GM23338 (cell line): Measurements from ENCODE around the gene HS6ST3. TPM values are rescaled to one million over a fixed set of nuclear protein-coding genes. Genes with fewer than 3 reads are reported as not detected.

Source experiments
- ATAC-seq: fragments of 200-7000 bp; cut with Tn5 transposase; 3 replicates; pipeline ENCODE4 v1.9.1; 2020
- DNase-seq: peaks from one replicate; pipeline ENCODE4 v3.0.0-alpha.2; 2015; ENCODE audit warnings: low spot score
- H2AFZ ChIP-seq: fragments of 200-600 bp; sonication (generic); 2 replicates; pipeline ENCODE4 v1.8.0; 2016; ENCODE audit warnings: antibody characterized with exemption, mild to moderate bottlenecking, moderate library complexity
- H3F3A ChIP-seq: fragments of 200-600 bp; sonication (generic); replicated peaks from 2 replicates; pipeline ENCODE4 v1.8.0; 2017; ENCODE audit warnings: antibody characterized with exemption, mixed run types, low read depth
- H3K27ac ChIP-seq: fragments of 200-600 bp; sonication (generic); 2 replicates; pipeline ENCODE4 v1.6.1; 2016; ENCODE audit warnings: low read depth
- H3K27me3 ChIP-seq: fragments of 200-600 bp; sonication (generic); 2 replicates; pipeline ENCODE4 v1.8.0; 2016; ENCODE audit warnings: mild to moderate bottlenecking, mixed run types, moderate library complexity; ENCODE audit not compliant: insufficient read depth
- H3K36me3 ChIP-seq: fragments of 200-600 bp; sonication (generic); 2 replicates; pipeline ENCODE4 v1.8.0; 2016; ENCODE audit warnings: mild to moderate bottlenecking; ENCODE audit not compliant: insufficient read depth
- H3K4me1 ChIP-seq: fragments of 200-600 bp; sonication (generic); 2 replicates; pipeline ENCODE4 v1.8.0; 2016; ENCODE audit warnings: mild to moderate bottlenecking, moderate library complexity; ENCODE audit not compliant: insufficient read depth
- H3K4me2 ChIP-seq: fragments of 200-600 bp; sonication (generic); 2 replicates; pipeline ENCODE4 v1.7.1; 2017; ENCODE audit warnings: mixed run types
- H3K4me3 ChIP-seq: fragments of 200-600 bp; sonication (generic); 2 replicates; pipeline ENCODE4 v1.6.1; 2016; ENCODE audit warnings: mixed run types
- H3K79me2 ChIP-seq: fragments of 200-600 bp; sonication (generic); replicated peaks from 2 replicates; pipeline ENCODE4 v1.8.0; 2017; ENCODE audit warnings: mild to moderate bottlenecking; ENCODE audit not compliant: insufficient read depth
- H3K9me2 ChIP-seq: fragments of 200-600 bp; sonication (generic); 2 replicates; pipeline ENCODE4 v1.8.0; 2017; ENCODE audit not compliant: insufficient read depth
- H4K20me1 ChIP-seq: fragments of 200-600 bp; sonication (generic); replicated peaks from 2 replicates; pipeline ENCODE4 v1.8.0; 2017; ENCODE audit warnings: mild to moderate bottlenecking; ENCODE audit not compliant: insufficient read depth
- H3K27ac Mint-ChIP-seq: 2 replicates; pipeline ENCODE4 v1.8.0; 2020; ENCODE audit warnings: inconsistent platforms, mild to moderate bottlenecking, moderate library complexity, mixed read lengths
- H3K27me3 Mint-ChIP-seq: 3 replicates; pipeline ENCODE4 v1.8.0; 2022; ENCODE audit warnings: low read depth, mild to moderate bottlenecking, moderate library complexity, mixed read lengths, inconsistent platforms; ENCODE audit not compliant: insufficient read depth, poor library complexity
- H3K36me3 Mint-ChIP-seq: 3 replicates; pipeline ENCODE4 v1.8.0; 2021; ENCODE audit warnings: low read depth, mild to moderate bottlenecking, inconsistent platforms, moderate library complexity, mixed read lengths
- H3K4me1 Mint-ChIP-seq: 3 replicates; pipeline ENCODE4 v1.8.0; 2020; ENCODE audit warnings: mild to moderate bottlenecking, inconsistent platforms, mixed read lengths
- H3K4me3 Mint-ChIP-seq: 3 replicates; pipeline ENCODE4 v1.8.0; 2021; ENCODE audit warnings: moderate library complexity, mild to moderate bottlenecking, inconsistent platforms, mixed read lengths
- H3K9me3 Mint-ChIP-seq: 3 replicates; pipeline ENCODE4 v1.8.0; 2020; ENCODE audit warnings: moderate library complexity, mild to moderate bottlenecking, inconsistent platforms, mixed read lengths
- CREB1 ChIP-seq: fragments of 250-450 bp; sonication (Bioruptor Pico); IDR thresholded peaks from 2 replicates; pipeline ENCODE4 v1.5.0; 2020; ENCODE audit warnings: low read depth, mild to moderate bottlenecking, moderate library complexity
- EZH2 ChIP-seq: fragments of 200-600 bp; sonication (generic); IDR thresholded peaks from one replicate; pipeline ENCODE4 v1.8.0; 2017; ENCODE audit warnings: antibody characterized with exemption, mild to moderate bottlenecking, low read depth; ENCODE audit not compliant: unreplicated experiment
- EZH2phosphoT487 ChIP-seq: fragments of 200-600 bp; sonication (generic); IDR thresholded peaks from one replicate; pipeline ENCODE4 v1.8.1; 2018; ENCODE audit warnings: antibody characterized with exemption; ENCODE audit not compliant: unreplicated experiment
- JUNB ChIP-seq: IDR thresholded peaks from one replicate; pipeline ENCODE4 v1.6.1; 2016; ENCODE audit warnings: antibody characterized with exemption; ENCODE audit not compliant: unreplicated experiment
- NANOG ChIP-seq: IDR thresholded peaks from 2 replicates; pipeline ENCODE4 v1.6.1; 2016; ENCODE audit warnings: antibody characterized with exemption, borderline replicate concordance
- STAT1 ChIP-seq: IDR thresholded peaks from one replicate; pipeline ENCODE4 v1.6.1; 2016; ENCODE audit warnings: antibody characterized with exemption; ENCODE audit not compliant: unreplicated experiment
- ZNF331 ChIP-seq: fragments of 250-450 bp; sonication (Bioruptor Pico); IDR thresholded peaks from 2 replicates; pipeline ENCODE4 v1.5.0; 2020; ENCODE audit warnings: low read depth, mild to moderate bottlenecking, moderate library complexity
- polyA plus RNA-seq: library from polyadenylated mRNA; unstranded; fragments of >200 nt; fragmentation: Nextera tagmentation; extraction: Ambion mirVana; gene quantifications from 2 replicates; pipeline ENCODE4 v1.2.1, GENCODE V29; 2016
- total RNA-seq: library from RNA; depleted of rRNA; stranded (reverse); fragments of >200 nt; shearing (Covaris generic); gene quantifications from 2 replicates; pipeline ENCODE4 v1.2.3, GENCODE V29; 2014
- TF ChIP-seq, protein P1 (sequence below), 2 experiments: fragments of 200-600 bp in 1 of 2; sonication (generic) in 1 of 2; conservative IDR thresholded peaks; 2 replicates each; pipeline versions ENCODE4 v1.5.1 to v1.6.1; 2016 to 2017; ENCODE audit warnings: antibody characterized with exemption in 2 of 2, low read depth in 2 of 2, mild to moderate bottlenecking in 2 of 2, moderate library complexity in 1 of 2
- TF ChIP-seq, protein P2 (sequence below): IDR thresholded peaks from 2 replicates; pipeline ENCODE4 v1.6.1; 2016; ENCODE audit warnings: antibody characterized with exemption
- TF ChIP-seq, protein P3 (sequence below): IDR thresholded peaks from one replicate; pipeline ENCODE4 v1.6.1; 2018; ENCODE audit warnings: antibody characterized with exemption; ENCODE audit not compliant: unreplicated experiment

Gene HS6ST3
- total and polyA plus RNA-seq, 2 experiments from 2014 or later = 0.52 to 0.80 TPM

DNA sequence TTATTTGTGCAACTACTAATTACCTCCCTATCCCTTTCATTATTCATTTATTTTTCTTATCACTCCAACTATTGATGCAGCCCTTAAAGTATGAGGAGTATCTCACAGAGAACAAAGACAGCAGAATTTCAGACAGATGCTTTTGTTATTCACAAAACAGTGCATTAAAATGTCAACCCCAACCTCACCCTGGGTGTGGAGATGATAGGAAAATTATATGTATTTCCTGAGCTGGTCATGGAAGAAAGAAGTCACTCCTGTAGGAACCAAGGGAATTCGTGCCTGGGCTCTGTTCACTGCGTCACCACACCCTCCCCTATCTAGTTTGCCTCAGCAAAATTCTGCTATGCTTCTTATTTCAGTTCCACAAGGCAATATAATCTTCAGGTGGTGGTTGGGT is 588.9 kb downstream of the HS6ST3 start:
- H3K36me3 Mint-ChIP-seq = no peaks in the 10 kb centered on the region
- Histone ChIP-seq H3K36me3 (no peaks in the 10 kb centered on the region), H4K20me1 (no peaks in the 10 kb centered on the region; the same call in 1 of the 2 replicates), H3K27ac (no peak overlapping the region), H3K27me3 (no peaks in the 10 kb centered on the region), H3K9me2 (no peaks in the 10 kb centered on the region), H3K4me3 (no peak overlapping the region), H3F3A (no peaks in the 10 kb centered on the region), H2AFZ (no peak overlapping the region), H3K4me2 (no peak overlapping the region), H3K4me1 (no peaks in the 10 kb centered on the region), H3K79me2 (no peaks in the 10 kb centered on the region)
- no peak overlapping the region for H3K4me3 Mint-ChIP-seq
- TF ChIP-seq STAT1 (no peak), EZH2phosphoT487 (no peak), NANOG (no peak)
- H3K27me3 Mint-ChIP-seq = peaks cover 2% of the 10 kb centered on the region
- DNase-seq = no peak
- peaks cover 4% of the 10 kb centered on the region; the same call in 1 of the 3 replicates for H3K9me3 Mint-ChIP-seq
- no peak for ATAC-seq
- no peak overlapping the region for H3K27ac Mint-ChIP-seq
- H3K4me1 Mint-ChIP-seq = peaks cover 6% of the 10 kb centered on the region; the same call in 1 of the 3 replicates

DNA sequence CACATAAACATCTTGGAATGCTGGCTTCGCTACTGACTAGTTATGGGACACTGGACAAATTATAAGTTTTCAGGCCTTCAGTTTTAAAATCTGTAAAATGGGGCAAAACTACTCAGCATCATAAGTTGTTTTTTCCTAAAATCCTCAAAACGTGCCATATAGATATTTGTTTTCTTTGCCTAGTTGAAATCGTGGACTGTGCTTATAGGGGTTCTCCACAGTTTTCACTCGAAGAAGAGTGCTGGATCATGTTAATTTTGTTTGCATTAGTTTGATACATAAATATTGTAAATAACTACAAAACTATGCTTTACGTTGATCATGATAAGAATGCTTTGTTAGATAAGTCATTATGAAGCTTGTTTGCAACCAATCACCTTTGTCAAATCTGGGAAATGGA is 591.0 kb downstream of the HS6ST3 start:
- Mint-ChIP-seq H3K36me3 (no peaks in the 10 kb centered on the region), H3K4me1 (peaks cover 12% of the 10 kb centered on the region; the same call in 1 of the 3 replicates), H3K9me3 (peaks cover 4% of the 10 kb centered on the region; the same call in 1 of the 3 replicates), H3K27me3 (peaks cover 2% of the 10 kb centered on the region), H3K4me3 (no peak overlapping the region), H3K27ac (no peak overlapping the region)
- no peaks in the 10 kb centered on the region for H3K27me3 ChIP-seq
- no peak overlapping the region for H3K4me3 ChIP-seq
- H3K79me2 ChIP-seq = no peaks in the 10 kb centered on the region
- no peak overlapping the region for H2AFZ ChIP-seq
- no peak overlapping the region for H3K4me2 ChIP-seq
- H3F3A ChIP-seq = no peaks in the 10 kb centered on the region
- no peak for TF ChIP-seq EZH2
- TF ChIP-seq, protein P1, sequence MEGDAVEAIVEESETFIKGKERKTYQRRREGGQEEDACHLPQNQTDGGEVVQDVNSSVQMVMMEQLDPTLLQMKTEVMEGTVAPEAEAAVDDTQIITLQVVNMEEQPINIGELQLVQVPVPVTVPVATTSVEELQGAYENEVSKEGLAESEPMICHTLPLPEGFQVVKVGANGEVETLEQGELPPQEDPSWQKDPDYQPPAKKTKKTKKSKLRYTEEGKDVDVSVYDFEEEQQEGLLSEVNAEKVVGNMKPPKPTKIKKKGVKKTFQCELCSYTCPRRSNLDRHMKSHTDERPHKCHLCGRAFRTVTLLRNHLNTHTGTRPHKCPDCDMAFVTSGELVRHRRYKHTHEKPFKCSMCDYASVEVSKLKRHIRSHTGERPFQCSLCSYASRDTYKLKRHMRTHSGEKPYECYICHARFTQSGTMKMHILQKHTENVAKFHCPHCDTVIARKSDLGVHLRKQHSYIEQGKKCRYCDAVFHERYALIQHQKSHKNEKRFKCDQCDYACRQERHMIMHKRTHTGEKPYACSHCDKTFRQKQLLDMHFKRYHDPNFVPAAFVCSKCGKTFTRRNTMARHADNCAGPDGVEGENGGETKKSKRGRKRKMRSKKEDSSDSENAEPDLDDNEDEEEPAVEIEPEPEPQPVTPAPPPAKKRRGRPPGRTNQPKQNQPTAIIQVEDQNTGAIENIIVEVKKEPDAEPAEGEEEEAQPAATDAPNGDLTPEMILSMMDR (conservative IDR thresholded peaks at IDR 0.05; ENCODE audit: low read depth in 2 of 2) = no peak
- H4K20me1 ChIP-seq = no peaks in the 10 kb centered on the region
- no peaks in the 10 kb centered on the region for H3K9me2 ChIP-seq
- no peaks in the 10 kb centered on the region for H3K36me3 ChIP-seq
- ATAC-seq = no peak
- no peak overlapping the region for H3K27ac ChIP-seq
- DNase-seq = no peak
- H3K4me1 ChIP-seq = no peaks in the 10 kb centered on the region

DNA sequence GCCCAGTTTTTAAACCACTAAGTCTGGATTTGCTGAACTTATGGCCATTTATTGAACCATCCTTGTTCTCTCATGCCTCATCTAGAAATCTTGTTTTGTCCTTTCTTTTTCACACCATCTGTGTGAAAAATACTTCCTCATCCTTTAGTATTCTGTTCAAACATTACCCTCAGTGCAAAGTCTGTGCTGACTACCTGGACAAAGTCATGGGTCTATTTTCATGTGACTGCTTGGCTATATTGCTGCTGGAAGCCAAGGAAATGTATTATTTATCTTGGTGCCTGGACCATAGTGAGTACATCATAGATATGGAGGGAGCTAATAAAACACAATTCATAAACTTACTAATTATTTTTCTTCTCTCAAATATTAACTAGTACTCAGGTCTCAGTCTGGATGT is 591.9 kb downstream of the HS6ST3 start:
- H3K4me2 ChIP-seq = no peak overlapping the region
- H3K27ac ChIP-seq = no peak overlapping the region
- no peaks in the 10 kb centered on the region for H3K4me1 ChIP-seq
- H3K4me3 ChIP-seq = no peak overlapping the region
- no peak overlapping the region for H3K27ac Mint-ChIP-seq
- H3K9me2 ChIP-seq = no peaks in the 10 kb centered on the region
- no peaks in the 10 kb centered on the region for H4K20me1 ChIP-seq
- H3K27me3 ChIP-seq = no peaks in the 10 kb centered on the region
- no peaks in the 10 kb centered on the region for H3K36me3 Mint-ChIP-seq
- DNase-seq (no peak), ATAC-seq (no peak)
- H3K36me3 ChIP-seq = no peaks in the 10 kb centered on the region
- peaks cover 12% of the 10 kb centered on the region; the same call in 1 of the 3 replicates for H3K4me1 Mint-ChIP-seq
- no peaks in the 10 kb centered on the region for H3F3A ChIP-seq
- peaks cover 4% of the 10 kb centered on the region; the same call in 1 of the 3 replicates for H3K9me3 Mint-ChIP-seq
- H3K4me3 Mint-ChIP-seq = no peak overlapping the region
- H2AFZ ChIP-seq = no peak overlapping the region
- peaks cover 2% of the 10 kb centered on the region for H3K27me3 Mint-ChIP-seq
- no peaks in the 10 kb centered on the region for H3K79me2 ChIP-seq
- no peak for TF ChIP-seq CREB1 (CRISPR knock-in tag)
- TF ChIP-seq STAT1 = no peak
- TF ChIP-seq ZNF331 (CRISPR knock-in tag) = no peak
- TF ChIP-seq EZH2 = no peak
- TF ChIP-seq, protein P2, sequence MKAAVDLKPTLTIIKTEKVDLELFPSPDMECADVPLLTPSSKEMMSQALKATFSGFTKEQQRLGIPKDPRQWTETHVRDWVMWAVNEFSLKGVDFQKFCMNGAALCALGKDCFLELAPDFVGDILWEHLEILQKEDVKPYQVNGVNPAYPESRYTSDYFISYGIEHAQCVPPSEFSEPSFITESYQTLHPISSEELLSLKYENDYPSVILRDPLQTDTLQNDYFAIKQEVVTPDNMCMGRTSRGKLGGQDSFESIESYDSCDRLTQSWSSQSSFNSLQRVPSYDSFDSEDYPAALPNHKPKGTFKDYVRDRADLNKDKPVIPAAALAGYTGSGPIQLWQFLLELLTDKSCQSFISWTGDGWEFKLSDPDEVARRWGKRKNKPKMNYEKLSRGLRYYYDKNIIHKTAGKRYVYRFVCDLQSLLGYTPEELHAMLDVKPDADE = no peak
- TF ChIP-seq JUNB = no peak
- TF ChIP-seq, protein P3, sequence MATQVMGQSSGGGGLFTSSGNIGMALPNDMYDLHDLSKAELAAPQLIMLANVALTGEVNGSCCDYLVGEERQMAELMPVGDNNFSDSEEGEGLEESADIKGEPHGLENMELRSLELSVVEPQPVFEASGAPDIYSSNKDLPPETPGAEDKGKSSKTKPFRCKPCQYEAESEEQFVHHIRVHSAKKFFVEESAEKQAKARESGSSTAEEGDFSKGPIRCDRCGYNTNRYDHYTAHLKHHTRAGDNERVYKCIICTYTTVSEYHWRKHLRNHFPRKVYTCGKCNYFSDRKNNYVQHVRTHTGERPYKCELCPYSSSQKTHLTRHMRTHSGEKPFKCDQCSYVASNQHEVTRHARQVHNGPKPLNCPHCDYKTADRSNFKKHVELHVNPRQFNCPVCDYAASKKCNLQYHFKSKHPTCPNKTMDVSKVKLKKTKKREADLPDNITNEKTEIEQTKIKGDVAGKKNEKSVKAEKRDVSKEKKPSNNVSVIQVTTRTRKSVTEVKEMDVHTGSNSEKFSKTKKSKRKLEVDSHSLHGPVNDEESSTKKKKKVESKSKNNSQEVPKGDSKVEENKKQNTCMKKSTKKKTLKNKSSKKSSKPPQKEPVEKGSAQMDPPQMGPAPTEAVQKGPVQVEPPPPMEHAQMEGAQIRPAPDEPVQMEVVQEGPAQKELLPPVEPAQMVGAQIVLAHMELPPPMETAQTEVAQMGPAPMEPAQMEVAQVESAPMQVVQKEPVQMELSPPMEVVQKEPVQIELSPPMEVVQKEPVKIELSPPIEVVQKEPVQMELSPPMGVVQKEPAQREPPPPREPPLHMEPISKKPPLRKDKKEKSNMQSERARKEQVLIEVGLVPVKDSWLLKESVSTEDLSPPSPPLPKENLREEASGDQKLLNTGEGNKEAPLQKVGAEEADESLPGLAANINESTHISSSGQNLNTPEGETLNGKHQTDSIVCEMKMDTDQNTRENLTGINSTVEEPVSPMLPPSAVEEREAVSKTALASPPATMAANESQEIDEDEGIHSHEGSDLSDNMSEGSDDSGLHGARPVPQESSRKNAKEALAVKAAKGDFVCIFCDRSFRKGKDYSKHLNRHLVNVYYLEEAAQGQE = no peak
